ENCODE measurements around the gene GMDS. TPM values are rescaled to one million over a fixed set of nuclear protein-coding genes. Genes with fewer than 3 reads are reported as not detected.

Gene GMDS
- total and polyA plus RNA-seq, 11 donors, result 4.5 to 10.7 (median 7.0) TPM

GRCh38 chr6:1618311-1619097 lies 626.9 kb downstream of the GMDS start:
- H3K4me3 ChIP-seq, result peak overlapping the region in 4 of 12 donors; percentile 2 to 44 (median 13)
- H3K36me3 ChIP-seq, result no peaks in the 10 kb centered on the region
- H3K9me3 ChIP-seq, result no peaks in the 10 kb centered on the region
- ATAC-seq (no peak), DNase-seq (peak in 1 of 5 donors; percentile 18)
- peaks cover 0 to 81% (median 38%) of the 10 kb centered on the region in 9 donors for H3K27me3 ChIP-seq
- H3K4me1 ChIP-seq, result peaks cover 0 to 28% (median 4%) of the 10 kb centered on the region in 12 donors
- peak overlapping the region in 3 of 12 donors; percentile 17 to 32 (median 24) for H3K27ac ChIP-seq
- 63 to 79% (median 70%) methylated on average over 28 to 31 of the region's 31 CpGs for WGBS, 4 donors
- intact Hi-C loops (cut with DNase I), result loop anchor here in 2 of 10 donors (10.0 kb wide), 2 partner anchors 206 to 216 kb away; no protein-coding TSS in a partner anchor
- no peak for TF ChIP-seq POLR2A (IDR thresholded peaks at IDR 0.05)
- no peak for TF ChIP-seq CTCF (IDR thresholded peaks at IDR 0.05)

- TF ChIP-seq CTCF (IDR thresholded peaks at IDR 0.05), result no peak
- TF ChIP-seq POLR2A (IDR thresholded peaks at IDR 0.05), result no peak
- Histone ChIP-seq H3K4me3 (no peak overlapping the region), H3K27ac (peak overlapping the region in 2 of 12 donors; percentile 15 to 34), H3K4me1 (peaks cover 0 to 28% (median 4%) of the 10 kb centered on the region in 12 donors), H3K27me3 (peaks cover 0 to 85% (median 41%) of the 10 kb centered on the region in 9 donors), H3K9me3 (no peaks in the 10 kb centered on the region), H3K36me3 (no peaks in the 10 kb centered on the region)
- intact Hi-C loops (cut with DNase I), result loop anchor here in 2 of 10 donors (10.0 kb wide), 2 partner anchors 207 to 217 kb away; no protein-coding TSS in a partner anchor
- ATAC-seq (no peak), DNase-seq (peak in 1 of 5 donors; percentile 18)
- WGBS, 4 donors, result 84 to 88% (median 86%) methylated on average over 20 to 21 of the region's 21 CpGs
Measured at GRCh38 chr6:1617466-1618310, 627.7 kb downstream of the GMDS start.

GRCh38 chr6:1616701-1617463 lies 628.5 kb downstream of the GMDS start:
- no peaks in the 10 kb centered on the region for H3K36me3 ChIP-seq
- ATAC-seq (no peak), DNase-seq (no peak)
- H3K4me3 ChIP-seq, result peak overlapping the region in 1 of 12 donors; percentile 22
- TF ChIP-seq POLR2A (IDR thresholded peaks at IDR 0.05), result no peak
- no peak for TF ChIP-seq CTCF (IDR thresholded peaks at IDR 0.05)
- intact Hi-C loops (cut with DNase I), result loop anchor here in 2 of 10 donors (10.0 kb wide), 2 partner anchors 208 to 218 kb away; no protein-coding TSS in a partner anchor
- 83 to 91% (median 89%) methylated on average over 11 of the region's 11 CpGs for WGBS, 4 donors
- no peaks in the 10 kb centered on the region for H3K9me3 ChIP-seq
- H3K27me3 ChIP-seq, result peaks cover 0 to 90% (median 45%) of the 10 kb centered on the region in 9 donors
- H3K27ac ChIP-seq, result peak overlapping the region in 2 of 12 donors; percentile 15 to 34
- H3K4me1 ChIP-seq, result peaks cover 0 to 35% (median 6%) of the 10 kb centered on the region in 12 donors

Data from heart left ventricle (tissue), 16 donors.